HG03139 (cell line): ENCODE data around the gene MMP24OS.
"Not testable (repeated sequence)": the region's sequence is repeated elsewhere in the genome, so short reads cannot be mapped to it uniquely, and the experiment has no call there.

Experiments
- ATAC-seq: cut with Tn5 transposase; IDR thresholded peaks from one replicate; pipeline ENCODE4 v1.9.1; 2021; ENCODE audit not compliant: unreplicated experiment

The MMP24OS gene

GRCh38 chr20:35276408-35276807 is 1.5 kb downstream of the MMP24OS start:
- ATAC-seq, result no peak

- no peak for ATAC-seq
Measured at GRCh38 chr20:35275741-35276251, 2.1 kb downstream of the MMP24OS start.

- ATAC-seq, result no peak
Measured at GRCh38 chr20:35274172-35275092, 3.5 kb downstream of the MMP24OS start.

GRCh38 chr20:35273449-35274171 is 4.3 kb downstream of the MMP24OS start:
- ATAC-seq, result no peak

GRCh38 chr20:35271904-35272303 is 6.0 kb downstream of the MMP24OS start:
- ATAC-seq, result no peak

- no peak for ATAC-seq
Measured at GRCh38 chr20:35271073-35271882, 6.6 kb downstream of the MMP24OS start.

GRCh38 chr20:35270021-35270902 is 7.7 kb downstream of the MMP24OS start:
- no peak for ATAC-seq

GRCh38 chr20:35269055-35269781 is 8.7 kb downstream of the MMP24OS start:
- no peak for ATAC-seq

- ATAC-seq, result no peak
Measured at GRCh38 chr20:35267092-35267491, 10.8 kb downstream of the MMP24OS start.

- ATAC-seq, result no peak
Measured at GRCh38 chr20:35264755-35265154, 13.2 kb downstream of the MMP24OS start.

GRCh38 chr20:35263532-35264341 is 14.2 kb downstream of the MMP24OS start:
- no peak for ATAC-seq

GRCh38 chr20:35262731-35263531 is 15.0 kb downstream of the MMP24OS start:
- ATAC-seq, result not testable (repeated sequence)

- ATAC-seq, result not testable (repeated sequence)
Measured at GRCh38 chr20:35262321-35262720, 15.6 kb downstream of the MMP24OS start.

GRCh38 chr20:35260426-35260825 is 17.5 kb downstream of the MMP24OS start:
- ATAC-seq, result no peak

GRCh38 chr20:35257175-35257909 is 20.6 kb downstream of the MMP24OS start:
- ATAC-seq, result no peak

- ATAC-seq, result no peak
Measured at GRCh38 chr20:35254448-35254999, 23.4 kb downstream of the MMP24OS start.

- ATAC-seq, result no peak
Measured at GRCh38 chr20:35253010-35253409, 24.9 kb downstream of the MMP24OS start.
